IMR-90 (cell line): ENCODE results near the gene CMAS. TPM values are rescaled to one million over a fixed set of nuclear protein-coding genes. Genes with fewer than 3 reads are reported as not detected.

Experiments
- ATAC-seq: fragments of 200-7000 bp; cut with Tn5 transposase; 2 replicates; pipeline ENCODE4 v1.9.1; 2020; ENCODE audit warnings: low read depth, mild to moderate bottlenecking, moderate library complexity
- BruUV-seq: library from RNA; stranded (reverse); fragments of 400-500 nt; replicated peaks from 2 replicates; lab custom pipeline; 2021; lab: Mats Ljungman, UMichigan
- CTCF ChIA-PET: fragments of 300-600 bp; formaldehyde crosslinking; extraction: SDS; loops from one replicate; lab custom pipeline; 2021; ENCODE audit warnings: antibody characterized with exemption; lab: Yijun Ruan, JAX
- POLR2A ChIA-PET: fragments of 300-600 bp; sonication (Branson Sonifier 250); formaldehyde crosslinking; loops from one replicate; lab custom pipeline; 2022; ENCODE audit warnings: antibody characterized with exemption; ENCODE audit not compliant: unreplicated experiment; lab: Charles Lee
- DNase-seq: peaks from one replicate; pipeline ENCODE4 v3.0.0; 2013
- H2AFZ ChIP-seq: replicated peaks from 2 replicates; pipeline ENCODE3; 2013; ENCODE audit warnings: low read length, mild to moderate bottlenecking; ENCODE audit not compliant: poor library complexity
- H2AK5ac ChIP-seq: 2 replicates; pipeline ENCODE4 v1.6.1; 2013; ENCODE audit warnings: low read depth, low read length, inconsistent platforms
- H2AK9ac ChIP-seq: replicated peaks from 2 replicates; pipeline ENCODE3; 2013; ENCODE audit warnings: mild to moderate bottlenecking, low read depth, low read length, moderate library complexity; ENCODE audit not compliant: poor library complexity
- H2BK120ac ChIP-seq: 2 replicates; pipeline ENCODE4 v1.6.1; 2013; ENCODE audit warnings: low read depth, low read length, inconsistent platforms
- H2BK15ac ChIP-seq: 3 replicates; pipeline ENCODE4 v1.6.1; 2013; ENCODE audit warnings: low read depth, low read length, inconsistent platforms
- H2BK20ac ChIP-seq: 2 replicates; pipeline ENCODE4 v1.6.1; 2013; ENCODE audit warnings: low read depth, mild to moderate bottlenecking, inconsistent platforms, low read length, moderate library complexity
- H2BK5ac ChIP-seq: 2 replicates; pipeline ENCODE4 v1.6.1; 2013; ENCODE audit warnings: mild to moderate bottlenecking, low read depth, low read length, inconsistent platforms; ENCODE audit not compliant: poor library complexity, severe bottlenecking
- H3K14ac ChIP-seq: replicated peaks from 2 replicates; pipeline ENCODE4 v1.6.1; 2013; ENCODE audit warnings: low read depth, low read length, inconsistent platforms
- H3K18ac ChIP-seq: 2 replicates; pipeline ENCODE4 v1.6.1; 2013; ENCODE audit warnings: low read depth, low read length, control low read depth
- H3K23ac ChIP-seq: 2 replicates; pipeline ENCODE4 v1.6.1; 2013; ENCODE audit warnings: low read depth, low read length, inconsistent platforms
- H3K27ac ChIP-seq: 2 replicates; pipeline ENCODE4 v1.5.1; 2013; ENCODE audit warnings: mild to moderate bottlenecking, control low read depth, low read length; ENCODE audit not compliant: insufficient read depth
- H3K27me3 ChIP-seq: 2 replicates; pipeline ENCODE4 v1.6.1; 2013; ENCODE audit warnings: low read length; ENCODE audit not compliant: control insufficient read depth, insufficient read depth
- H3K36me3 ChIP-seq: 2 replicates; pipeline ENCODE4 v1.6.1; 2013; ENCODE audit warnings: low read length, mixed read lengths; ENCODE audit not compliant: control insufficient read depth, insufficient read depth
- H3K4ac ChIP-seq: 2 replicates; pipeline ENCODE4 v1.6.1; 2013; ENCODE audit warnings: low read depth, low read length, inconsistent platforms
- H3K4me1 ChIP-seq: 2 replicates; pipeline ENCODE4 v1.6.1; 2013; ENCODE audit warnings: low read length, mixed read lengths; ENCODE audit not compliant: control insufficient read depth, insufficient read depth
- H3K4me2 ChIP-seq: 2 replicates; pipeline ENCODE4 v1.6.1; 2013; ENCODE audit warnings: low read depth, mild to moderate bottlenecking, control low read depth, low read length, moderate library complexity
- H3K4me3 ChIP-seq: 2 replicates; pipeline ENCODE4 v1.5.1; 2013; ENCODE audit warnings: low read depth, mild to moderate bottlenecking, control low read depth, low read length, moderate library complexity; ENCODE audit not compliant: insufficient read depth
- H3K56ac ChIP-seq: 2 replicates; pipeline ENCODE4 v1.6.1; 2013; ENCODE audit warnings: low read length, inconsistent platforms; ENCODE audit not compliant: insufficient read depth; ENCODE audit errors: extremely low read depth
- H3K79me1 ChIP-seq, 2 experiments: 2 replicates each; pipeline ENCODE4 v1.6.1; 2013; ENCODE audit warnings: low read length in 2 of 2, inconsistent platforms in 1 of 2, low read depth in 1 of 2
- H3K9ac ChIP-seq: 2 replicates; pipeline ENCODE4 v1.6.1; 2013; ENCODE audit warnings: low read depth, low read length, control low read depth
- H3K9me1 ChIP-seq: 2 replicates; pipeline ENCODE4 v1.6.1; 2013; ENCODE audit warnings: low read length, inconsistent platforms; ENCODE audit not compliant: insufficient read depth
- H3K9me3 ChIP-seq: 2 replicates; pipeline ENCODE4 v1.6.1; 2013; ENCODE audit warnings: low read length; ENCODE audit not compliant: control insufficient read depth, insufficient read depth
- H4K20me1 ChIP-seq: 2 replicates; pipeline ENCODE4 v1.6.1; 2013; ENCODE audit warnings: low read length, inconsistent platforms; ENCODE audit not compliant: insufficient read depth
- H4K5ac ChIP-seq: 2 replicates; pipeline ENCODE4 v1.6.1; 2013; ENCODE audit warnings: mild to moderate bottlenecking, low read depth, low read length, control low read depth
- H4K8ac ChIP-seq, 2 experiments: 2 replicates each; pipeline ENCODE4 v1.6.1; 2013; ENCODE audit warnings: low read depth in 2 of 2, low read length in 2 of 2, control low read depth in 1 of 2, inconsistent platforms in 1 of 2
- H4K91ac ChIP-seq: 2 replicates; pipeline ENCODE4 v1.6.1; 2013; ENCODE audit warnings: low read depth, low read length, inconsistent platforms; ENCODE audit not compliant: insufficient read depth
- FOS ChIP-seq: fragments of 150-350 bp; IDR thresholded peaks from 2 replicates; pipeline ENCODE4 v1.6.1; 2016; ENCODE audit warnings: low read depth, low read length
- WGBS, 2 experiments: methylation state at CpG; one replicate each; pipeline versions ENCODE4 v1.1.5 to v1.1.7; 2013; ENCODE audit warnings: missing lambda C conversion rate in 2 of 2; ENCODE audit not compliant: insufficient read length in 1 of 2; ENCODE audit errors: extremely low coverage in 2 of 2; 5-methylcytosine and 5-hydroxymethylcytosine counted together
- dilution Hi-C: fragments of 300-500 bp; cut with HindIII; formaldehyde crosslinking; loops from one replicate; pipeline ENCODE4 v1.14.3; 2018; ENCODE audit warnings: low sequenced_read_pairs; ENCODE audit not compliant: unreplicated experiment
- in situ Hi-C: fragments of 300-500 bp; cut with MboI; formaldehyde crosslinking; loops from 3 replicates; pipeline ENCODE4 v1.14.3; 2019; ENCODE audit warnings: low sequenced_read_pairs, inconsistent platforms, mixed read lengths
- intact Hi-C: fragments of 100-400 bp; cut with micrococcal nuclease; formaldehyde crosslinking; loops from 2 replicates; pipeline ENCODE4 v1.10.0; 2022
- polyA plus RNA-seq, 3 experiments: library from polyadenylated mRNA; depleted of rRNA; stranded (reverse); fragments of >200 nt; gene quantifications; 2 replicates each; pipeline ENCODE4 v1.2.3, GENCODE V29; 2012; ENCODE audit warnings: low replicate concordance in 1 of 3
- total RNA-seq: library from RNA; depleted of rRNA; stranded (reverse); fragments of >200 nt; gene quantifications from 2 replicates; pipeline ENCODE4 v1.2.3, GENCODE V29; 2012

The CMAS gene
- total and polyA plus RNA-seq, 2 of the 4 experiments (the other 2 are of a cell fraction), result 9.5 to 26.8 TPM

- Histone ChIP-seq H3K9ac (no peak overlapping the region), H2BK120ac (no peak overlapping the region), H2AFZ (no peak overlapping the region), H3K9me3 (no peaks in the 10 kb centered on the region), H3K56ac (no peak overlapping the region), H3K27me3 (no peaks in the 10 kb centered on the region), H2BK5ac (no peak overlapping the region), H2BK15ac (no peak overlapping the region), H4K20me1 (no peaks in the 10 kb centered on the region), H3K4me3 (no peak overlapping the region), H4K8ac (no peak overlapping the region), H3K36me3 (no peaks in the 10 kb centered on the region), H2AK9ac (no peak overlapping the region), H2AK5ac (no peak overlapping the region), H4K5ac (no peak overlapping the region), H3K27ac (no peak overlapping the region), H3K4me2 (no peak overlapping the region), H3K4me1 (peaks cover 2% of the 10 kb centered on the region; the same call in 1 of the 2 replicates), H3K23ac (no peak overlapping the region), H3K9me1 (no peaks in the 10 kb centered on the region; the same call in 1 of the 2 replicates), H3K14ac (no peak overlapping the region), H3K18ac (no peak overlapping the region; the same call in 1 of the 2 replicates), H3K79me1 (peaks cover 4 to 19% of the 10 kb centered on the region in 2 experiments), H4K91ac (no peak overlapping the region), H3K4ac (no peak overlapping the region), H2BK20ac (no peak overlapping the region)
- intact Hi-C loops, result no loop called here
- dilution Hi-C loops, result no loop called here
- BruUV-seq, result no TSS peak
- DNase-seq, result no peak
- TF ChIP-seq FOS, result no peak
- ATAC-seq, result no peak
- ChIA-PET CTCF (no interaction called here), POLR2A (no interaction called here)
- in situ Hi-C loops, result no loop called here
- WGBS, 2 experiments, result no CpG with 5 or more reads among the region's 2 CpGs
These were observed 2.1 kb upstream of the CMAS start for GRCh38 chr12:22043943-22044342.
